Stimulated activated effector memory CD8-positive, alpha-beta T cell treated with anti-CD3 and anti-CD28 coated beads, Interleukin-12 subunit alpha, Interleukin-12 subunit beta, amount 100 ng/mL, for 72 hours (primary cell): Measurements from ENCODE around the gene EDEM2.
"Not testable (repeated sequence)": the region's sequence is repeated elsewhere in the genome, so short reads cannot be mapped to it uniquely, and the experiment has no call there.

Experiments used
- ATAC-seq: fragments of 150-1000 bp; cut with Tn5 transposase; 2 replicates; pipeline ENCODE4 v1.10.0; 2021
- DNase-seq, 2 donors: peaks; one replicate each; pipeline ENCODE4 v3.0.0; 2021 to 2022; ENCODE audit warnings: low spot score in 2 of 2
- H3K27ac Mint-ChIP-seq: one replicate; pipeline ENCODE4 v1.8.0; 2022; ENCODE audit warnings: mild to moderate bottlenecking, mixed read lengths
- H3K36me3 Mint-ChIP-seq: one replicate; pipeline ENCODE4 v1.8.0; 2022; ENCODE audit warnings: mild to moderate bottlenecking, mixed read lengths
- H3K4me1 Mint-ChIP-seq: one replicate; pipeline ENCODE4 v1.8.0; 2022; ENCODE audit warnings: mixed read lengths
- H3K4me3 Mint-ChIP-seq: one replicate; pipeline ENCODE4 v1.8.0; 2022; ENCODE audit warnings: mild to moderate bottlenecking, mixed read lengths
- H3K9me3 Mint-ChIP-seq: one replicate; pipeline ENCODE4 v1.8.0; 2022; ENCODE audit warnings: mixed read lengths

The EDEM2 gene

DNA sequence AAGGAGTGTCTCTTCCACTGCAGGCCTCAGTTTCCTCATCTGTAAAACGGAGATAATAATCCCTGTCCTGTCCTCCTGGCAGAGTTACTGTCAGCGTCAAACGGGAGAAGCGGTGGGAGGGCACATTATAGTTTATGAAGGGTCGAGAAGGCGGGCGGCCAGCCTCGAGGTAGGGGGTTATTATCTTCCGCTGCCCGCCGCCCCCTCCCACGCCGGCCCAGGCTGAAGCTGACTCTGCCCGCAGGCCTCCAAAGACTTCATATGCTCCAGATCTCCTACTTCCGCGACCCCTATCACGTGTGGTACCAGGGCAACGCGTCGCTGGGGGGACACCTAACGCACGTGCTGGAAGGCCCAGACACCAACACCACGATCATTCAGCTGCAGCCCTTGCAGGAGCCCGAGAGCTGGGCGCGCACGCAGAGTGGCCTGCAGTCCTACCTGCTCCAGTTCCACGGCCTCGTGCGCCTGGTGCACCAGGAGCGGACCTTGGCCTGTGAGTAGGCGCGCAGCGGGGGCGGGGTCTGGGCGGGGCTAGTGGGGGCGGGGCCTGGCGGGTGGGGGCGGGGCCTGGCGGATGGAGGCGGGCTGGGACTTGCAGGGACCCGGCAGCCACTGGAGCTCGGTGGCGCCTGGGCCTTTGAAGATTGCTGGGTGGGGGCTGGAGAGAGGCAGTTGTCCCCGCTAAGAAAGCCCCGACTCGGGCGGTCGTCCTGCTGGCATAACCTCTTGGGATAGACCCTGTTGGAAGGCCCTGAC is 27.5 kb upstream of the EDEM2 start:
- Mint-ChIP-seq H3K36me3 (peaks cover 17% of the 10 kb centered on the region), H3K4me1 (peaks cover 32% of the 10 kb centered on the region), H3K9me3 (no peaks in the 10 kb centered on the region), H3K27ac (no peak overlapping the region), H3K4me3 (no peak overlapping the region)
- DNase-seq (no peak), ATAC-seq (no peak)

DNA sequence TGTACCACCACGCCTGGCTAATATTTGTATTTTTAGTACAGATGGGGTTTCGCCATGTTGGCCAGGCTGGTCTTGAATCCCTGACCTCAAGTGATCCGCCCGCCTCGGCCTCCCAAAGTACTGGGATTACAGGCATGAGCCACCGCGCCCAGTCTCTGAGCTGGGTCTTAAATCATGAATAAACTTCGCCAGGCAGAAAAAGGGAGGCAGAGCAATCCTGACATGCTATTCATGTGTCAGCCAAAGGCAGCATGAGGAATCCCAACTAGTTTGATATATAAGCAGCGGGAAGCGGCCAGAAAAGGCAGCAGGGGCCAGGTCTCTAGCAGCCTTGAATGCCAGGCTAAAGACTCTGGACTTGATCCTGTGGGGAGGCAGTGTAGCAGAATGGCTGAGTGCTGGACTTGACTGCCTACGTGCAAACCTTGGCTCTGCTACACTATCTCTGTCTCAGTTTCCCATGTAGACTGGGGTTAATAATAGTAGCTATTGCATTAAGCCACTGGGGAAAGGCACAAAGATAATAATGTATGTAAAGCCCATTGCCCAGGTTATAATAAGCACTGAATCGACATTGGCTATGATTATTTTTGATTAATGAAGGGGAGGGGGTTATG is 26.5 kb upstream of the EDEM2 start:
- peaks cover 17% of the 10 kb centered on the region for H3K36me3 Mint-ChIP-seq

DNA sequence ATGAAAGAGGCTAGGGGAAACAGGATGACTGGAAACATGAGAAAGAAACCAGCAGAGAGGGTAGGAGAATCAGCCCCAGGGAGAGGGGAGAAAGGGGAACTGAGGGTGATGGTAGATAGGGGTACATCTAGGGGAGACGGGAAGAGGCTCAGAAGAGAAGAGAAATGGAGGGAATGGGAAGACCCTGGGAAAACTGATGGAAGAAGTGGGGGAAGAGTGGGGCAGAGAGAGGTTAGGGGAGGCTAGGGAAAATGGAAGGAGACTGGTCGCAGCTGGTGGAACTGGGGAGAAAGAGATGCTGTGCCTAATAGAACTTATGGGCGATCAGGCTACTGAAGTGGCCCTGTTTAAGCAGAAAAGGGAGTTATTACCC is 25.3 kb upstream of the EDEM2 start:
- Mint-ChIP-seq H3K4me1 (peaks cover 32% of the 10 kb centered on the region), H3K36me3 (peaks cover 10% of the 10 kb centered on the region), H3K27ac (peak overlapping the region; percentile 92), H3K9me3 (no peaks in the 10 kb centered on the region), H3K4me3 (peak overlapping the region; percentile 74)
- DNase-seq (no peak), ATAC-seq (no peak)

More for the DNA sequence above, 26.5 kb upstream of the EDEM2 start:
- H3K27ac Mint-ChIP-seq, result peak overlapping the region; percentile 92
- ATAC-seq (no peak), DNase-seq (no peak)
- H3K4me1 Mint-ChIP-seq, result peaks cover 32% of the 10 kb centered on the region
- H3K9me3 Mint-ChIP-seq, result no peaks in the 10 kb centered on the region
- no peak overlapping the region for H3K4me3 Mint-ChIP-seq

DNA sequence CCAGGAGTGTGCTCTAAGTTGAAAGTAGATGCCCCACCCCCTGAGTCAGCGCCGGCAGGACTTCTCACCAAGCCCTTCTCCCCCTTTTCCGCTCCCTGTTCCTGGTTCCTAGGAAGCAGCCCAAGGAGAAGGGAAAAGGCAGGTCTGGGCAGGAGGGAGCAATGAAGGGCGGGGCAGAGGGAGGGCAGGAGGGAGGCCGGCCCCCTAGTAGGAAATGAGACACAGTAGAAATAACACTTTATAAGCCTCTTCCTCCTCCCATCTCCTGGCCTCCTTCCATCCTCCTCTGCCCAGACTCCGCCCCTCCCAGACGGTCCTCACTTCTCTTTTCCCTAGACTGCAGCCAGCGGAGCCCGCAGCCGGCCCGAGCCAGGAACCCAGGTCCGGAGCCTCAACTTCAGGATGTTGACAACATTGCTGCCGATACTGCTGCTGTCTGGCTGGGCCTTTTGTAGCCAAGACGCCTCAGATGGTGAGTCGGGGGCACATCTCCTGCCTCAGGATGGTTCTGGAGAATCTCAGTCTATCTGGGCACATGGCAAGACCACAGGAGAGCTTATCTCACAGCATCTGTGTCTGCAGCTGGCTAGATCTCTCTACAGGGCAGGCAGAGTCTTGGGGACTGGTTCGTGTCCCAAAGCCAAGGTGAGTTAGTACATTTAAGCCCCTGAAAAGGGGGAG is 24.8 kb upstream of the EDEM2 start, which contains the start of gene PROCR:
Gene PROCR, plus strand, starts transcription at position 320 of the 681 bp plus-strand sequence. Its CDS starts 83 bp downstream, at position 403.
- DNase-seq (peak in 1 of 2 donors; percentile 57), ATAC-seq (peak; percentile 80)
- Mint-ChIP-seq H3K4me1 (peaks cover 32% of the 10 kb centered on the region), H3K4me3 (peak within 1 kb of the TSS; percentile 74), H3K27ac (peak within 1 kb of the TSS; percentile 92), H3K36me3 (peaks cover 8% of the 10 kb centered on the region), H3K9me3 (no peaks in the 10 kb centered on the region)

DNA sequence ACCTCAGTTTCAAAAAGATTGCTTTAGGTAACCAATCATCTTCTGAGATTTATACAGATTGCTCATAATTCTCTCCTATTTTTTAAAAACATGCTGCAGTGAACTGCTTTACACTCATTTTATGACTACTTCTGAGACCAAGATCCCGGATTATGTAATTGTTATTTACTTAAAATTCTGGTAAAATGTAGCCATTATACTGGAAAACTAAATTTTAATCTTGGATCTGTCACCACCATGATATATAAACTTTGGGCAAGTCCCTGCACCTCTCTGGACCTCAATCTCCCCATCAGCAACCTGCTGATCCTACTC is 24.3 kb upstream of the EDEM2 start:
- peaks cover 8% of the 10 kb centered on the region for H3K36me3 Mint-ChIP-seq

DNA sequence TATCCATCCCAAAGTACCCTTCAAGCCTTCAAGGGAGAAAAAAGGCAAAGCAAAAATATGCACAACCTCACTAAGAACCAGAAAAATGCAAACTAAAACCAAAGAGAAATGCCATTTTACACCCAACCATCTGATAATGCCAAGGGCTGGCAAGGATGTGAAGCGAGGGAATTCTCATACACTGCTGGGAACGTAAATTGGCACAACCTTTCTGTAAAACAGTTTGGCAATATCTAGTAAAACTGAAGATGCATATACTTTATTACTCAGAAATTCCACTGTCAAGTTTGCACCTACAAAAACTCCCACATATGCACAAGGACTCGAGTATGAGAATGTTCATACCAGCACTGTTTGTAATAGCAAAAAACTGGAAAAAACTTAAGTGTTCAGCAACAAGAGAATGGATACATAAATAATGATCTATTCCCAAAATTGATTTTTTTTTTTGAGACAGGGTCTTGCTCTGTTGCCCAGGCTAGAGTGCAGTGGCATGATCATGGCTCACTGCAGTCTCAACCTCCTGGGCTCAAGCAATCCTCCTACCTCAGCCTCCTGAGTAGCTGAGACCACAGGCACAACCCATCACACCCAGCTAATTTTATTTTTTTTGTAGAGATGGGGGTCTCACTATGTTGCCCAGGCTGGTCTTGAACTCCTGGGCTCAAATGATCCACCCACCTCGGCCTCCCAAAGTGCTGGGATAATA is 21.7 kb upstream of the EDEM2 start:
- H3K27ac Mint-ChIP-seq, H3K4me3 Mint-ChIP-seq, H3K9me3 Mint-ChIP-seq, DNase-seq, ATAC-seq, H3K36me3 Mint-ChIP-seq: not testable (repeated sequence)
- H3K4me1 Mint-ChIP-seq, result peaks cover 24% of the 10 kb centered on the region

More for the DNA sequence above, 24.3 kb upstream of the EDEM2 start:
- DNase-seq (no peak), ATAC-seq (no peak)
- peaks cover 32% of the 10 kb centered on the region for H3K4me1 Mint-ChIP-seq
- H3K27ac Mint-ChIP-seq, result peak overlapping the region; percentile 92
- H3K9me3 Mint-ChIP-seq, result no peaks in the 10 kb centered on the region
- H3K4me3 Mint-ChIP-seq, result peak overlapping the region; percentile 74

DNA sequence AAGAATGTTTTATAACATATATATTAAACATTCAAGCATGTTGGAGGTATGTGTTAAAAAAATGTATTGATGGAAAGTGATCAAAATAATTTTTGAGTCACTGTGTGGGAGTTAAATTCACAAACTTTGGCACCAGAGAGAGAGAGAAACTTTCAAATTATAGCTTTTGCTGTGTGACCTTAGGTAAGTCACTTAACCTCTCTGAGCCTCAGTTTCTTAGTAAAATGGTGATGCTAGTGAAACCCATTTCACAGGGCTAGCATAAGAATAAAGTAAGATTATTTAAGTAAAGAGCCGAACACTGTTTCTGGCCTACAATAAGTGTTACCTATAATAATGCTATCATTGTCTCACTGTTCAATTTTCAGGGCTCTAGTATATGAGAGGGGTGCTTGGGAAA is 20.7 kb upstream of the EDEM2 start:
- ATAC-seq (no peak), DNase-seq (no peak)
- H3K9me3 Mint-ChIP-seq, result no peaks in the 10 kb centered on the region
- no peak overlapping the region for H3K27ac Mint-ChIP-seq
- H3K36me3 Mint-ChIP-seq, result no peaks in the 10 kb centered on the region
- peaks cover 19% of the 10 kb centered on the region for H3K4me1 Mint-ChIP-seq
- H3K4me3 Mint-ChIP-seq, result no peak overlapping the region

DNA sequence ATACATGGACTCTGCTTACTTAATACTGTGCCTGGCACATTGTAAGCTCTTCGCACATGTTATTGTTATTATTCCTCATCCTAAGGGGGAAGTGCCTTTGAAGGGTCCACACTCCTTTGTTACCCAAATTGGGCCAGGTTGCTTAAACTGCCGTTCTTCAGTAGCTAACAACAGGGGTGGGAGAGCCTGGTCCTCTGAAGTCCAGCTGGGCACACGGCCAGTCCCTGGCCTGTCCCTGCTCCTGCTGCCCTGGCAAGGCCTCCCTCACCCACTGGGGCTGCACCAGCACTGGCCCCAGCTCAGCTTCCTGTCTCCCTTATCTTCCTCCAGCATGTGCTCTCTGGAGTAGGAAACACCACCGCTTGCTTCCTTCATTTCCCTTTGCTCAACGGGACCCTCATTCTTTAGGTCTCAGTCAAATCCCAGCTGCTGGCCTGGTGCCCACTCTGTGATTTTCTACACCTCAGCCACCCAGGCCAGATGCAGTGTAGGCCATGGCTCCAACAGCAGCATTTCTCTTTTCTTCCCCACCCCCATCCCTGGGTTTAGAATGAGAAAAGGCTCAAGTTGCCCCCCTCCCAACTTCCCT is 19.2 kb upstream of the EDEM2 start:
- Mint-ChIP-seq H3K4me1 (peaks cover 19% of the 10 kb centered on the region), H3K36me3 (no peaks in the 10 kb centered on the region), H3K4me3 (no peak overlapping the region), H3K27ac (peak overlapping the region; percentile 79), H3K9me3 (no peaks in the 10 kb centered on the region)
- no peak for ATAC-seq
- no peak for DNase-seq

DNA sequence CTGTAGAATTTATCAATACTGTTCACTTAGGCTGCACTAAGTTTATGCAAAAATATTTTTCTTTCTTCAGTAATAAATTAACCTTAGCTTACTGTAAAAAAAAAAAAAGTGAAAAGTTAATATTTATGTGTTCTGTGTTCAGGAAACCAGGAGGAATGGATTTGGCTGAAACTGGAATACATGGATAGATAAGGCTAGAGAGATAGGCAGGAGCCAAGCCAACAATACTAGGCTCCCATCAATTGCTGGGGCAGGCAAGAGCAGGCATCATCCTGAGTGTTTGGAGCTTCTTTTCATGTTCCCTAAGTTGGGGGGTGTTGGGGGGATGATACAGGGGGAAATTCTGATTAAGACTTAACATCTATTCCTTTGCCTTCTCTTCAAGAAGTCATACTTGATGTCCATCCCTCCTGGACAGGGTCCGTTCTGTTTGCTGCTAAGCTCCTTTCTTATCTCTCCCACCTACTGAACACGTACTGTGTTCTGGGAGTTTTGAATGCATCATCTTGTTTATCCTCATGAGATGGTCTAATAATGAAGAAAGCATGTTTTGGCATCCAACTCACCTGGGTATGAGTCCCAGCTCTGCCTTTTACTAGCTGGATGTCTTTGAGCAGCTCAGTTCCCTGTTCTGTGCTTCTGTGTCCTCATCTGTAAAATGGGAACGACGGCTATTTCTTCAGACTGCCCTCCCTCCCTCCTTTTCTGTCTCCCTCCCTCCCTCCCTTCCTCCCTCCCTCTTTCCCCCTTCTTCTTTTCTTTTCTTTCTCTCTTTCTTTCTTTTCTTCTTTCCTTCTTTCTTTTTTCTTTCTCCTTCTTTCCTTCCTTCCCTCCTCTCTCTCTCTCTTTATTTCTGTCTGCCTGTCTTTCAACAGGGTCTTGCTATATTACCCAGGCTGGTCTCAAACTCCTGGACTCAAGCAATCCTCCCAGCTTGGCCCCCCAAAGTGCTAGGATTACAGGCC is 18.4 kb upstream of the EDEM2 start:
- H3K9me3 Mint-ChIP-seq, result no peaks in the 10 kb centered on the region
- peak overlapping the region; percentile 79 for H3K27ac Mint-ChIP-seq
- H3K4me3 Mint-ChIP-seq, result no peak overlapping the region
- no peaks in the 10 kb centered on the region for H3K36me3 Mint-ChIP-seq
- ATAC-seq (no peak), DNase-seq (no peak)
- H3K4me1 Mint-ChIP-seq, result peaks cover 23% of the 10 kb centered on the region

DNA sequence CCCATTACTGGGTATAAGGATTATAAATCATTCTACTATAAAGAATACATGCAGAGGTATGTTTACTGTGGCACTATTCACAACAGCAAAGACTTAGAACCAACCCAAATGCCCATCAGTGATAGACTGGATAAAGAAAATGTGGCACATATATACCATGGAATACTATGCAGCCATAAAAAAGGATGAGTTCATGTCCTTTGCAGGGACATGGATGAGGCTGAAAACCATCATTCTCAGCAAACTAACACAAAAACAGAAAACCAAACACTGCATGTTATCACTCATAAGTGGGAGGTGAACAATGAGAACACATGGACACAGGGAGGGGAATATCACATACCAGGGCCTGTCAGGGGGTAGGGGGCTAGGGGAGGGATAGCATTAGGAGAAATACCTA is 17.4 kb upstream of the EDEM2 start:
- not testable (repeated sequence) for H3K27ac Mint-ChIP-seq, ATAC-seq, H3K9me3 Mint-ChIP-seq, H3K4me3 Mint-ChIP-seq, H3K36me3 Mint-ChIP-seq, DNase-seq
- peaks cover 25% of the 10 kb centered on the region for H3K4me1 Mint-ChIP-seq

DNA sequence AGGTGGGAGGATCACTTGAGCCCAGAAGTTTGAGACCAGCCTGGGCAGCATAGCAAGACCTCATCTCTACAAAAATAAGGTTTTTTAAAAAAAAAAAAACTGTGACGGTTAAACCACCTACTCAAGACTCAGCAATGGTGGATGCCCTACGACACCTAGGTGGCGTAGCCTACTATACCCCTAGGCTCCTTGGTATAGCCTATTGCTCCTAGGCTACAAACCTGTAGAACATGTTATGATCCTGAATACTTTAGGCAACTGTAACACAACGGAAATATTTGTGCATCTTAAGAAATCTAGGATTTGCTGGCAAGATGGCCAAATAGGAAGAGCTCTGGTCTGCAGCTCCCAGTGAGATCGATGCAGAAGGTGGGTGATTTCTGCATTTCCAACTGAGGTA is 13.2 kb upstream of the EDEM2 start:
- Mint-ChIP-seq H3K4me1 (peaks cover 25% of the 10 kb centered on the region), H3K27ac (peak overlapping the region; percentile 91)
- not testable (repeated sequence) for H3K36me3 Mint-ChIP-seq, H3K9me3 Mint-ChIP-seq, ATAC-seq, H3K4me3 Mint-ChIP-seq, DNase-seq

DNA sequence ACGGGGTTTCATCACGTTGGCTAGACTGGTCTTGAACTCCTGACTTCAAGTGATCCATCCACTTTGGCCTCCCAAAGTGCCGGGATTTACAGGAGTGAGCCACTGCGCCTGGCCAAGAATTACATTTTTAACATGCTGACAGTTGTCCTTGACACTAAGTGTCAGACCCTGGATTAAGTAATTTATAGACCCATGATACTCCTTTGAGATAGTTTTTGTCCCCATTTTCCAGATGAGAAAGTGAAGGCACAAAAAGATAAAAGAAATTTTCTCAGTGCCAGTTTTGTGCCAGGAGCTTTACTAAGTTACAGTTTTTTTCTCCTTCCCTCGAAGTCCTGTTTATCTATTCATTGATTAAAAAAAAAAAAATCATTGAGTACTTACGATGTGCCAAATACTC is 9.8 kb upstream of the EDEM2 start:
- no peak overlapping the region for H3K27ac Mint-ChIP-seq
- ATAC-seq, result no peak
- H3K36me3 Mint-ChIP-seq, result no peaks in the 10 kb centered on the region
- H3K4me1 Mint-ChIP-seq, result peaks cover 14% of the 10 kb centered on the region
- DNase-seq, result no peak
- no peaks in the 10 kb centered on the region for H3K9me3 Mint-ChIP-seq
- H3K4me3 Mint-ChIP-seq, result no peak overlapping the region

DNA sequence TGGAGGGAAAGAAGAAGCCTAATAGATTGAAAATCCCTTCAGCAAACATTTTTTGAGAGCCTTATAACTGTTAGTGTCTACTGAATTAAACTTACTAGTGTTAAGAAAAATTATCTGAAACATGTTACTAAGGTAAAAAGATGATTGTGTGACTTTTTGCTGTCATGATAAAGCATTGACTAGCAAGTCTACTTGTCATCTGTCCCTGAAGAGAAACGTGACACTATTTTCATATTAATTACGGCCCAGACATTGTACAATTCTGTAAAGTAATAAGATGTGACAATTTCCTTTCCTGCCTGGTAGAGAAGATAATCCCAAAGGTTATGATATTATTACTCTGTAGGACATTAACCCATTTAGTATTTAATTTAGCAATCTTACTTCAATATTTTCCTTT is 8.8 kb upstream of the EDEM2 start:
- Mint-ChIP-seq H3K36me3 (no peaks in the 10 kb centered on the region), H3K4me1 (peaks cover 5% of the 10 kb centered on the region), H3K9me3 (no peaks in the 10 kb centered on the region), H3K27ac (no peak overlapping the region), H3K4me3 (no peak overlapping the region)
- DNase-seq, result no peak
- ATAC-seq, result no peak

DNA sequence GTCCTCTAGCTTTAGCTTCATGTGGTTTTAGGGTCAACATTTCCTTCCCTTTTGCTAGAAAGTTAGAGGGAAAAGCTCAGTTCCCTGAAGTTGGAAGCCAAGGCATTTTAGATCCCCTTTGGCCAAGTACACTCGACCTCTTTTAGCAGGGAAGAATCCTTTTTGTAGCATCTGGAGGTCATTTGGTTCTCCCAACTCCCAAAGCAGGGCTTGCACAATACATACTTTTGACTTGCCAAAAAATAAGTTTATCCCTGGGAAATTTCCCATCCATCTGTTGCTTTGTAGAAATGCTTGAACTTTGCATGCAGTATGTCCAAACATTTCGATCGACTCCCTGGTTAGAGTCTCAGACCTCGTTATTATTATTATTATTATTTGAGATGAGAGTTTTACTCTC is 4.6 kb upstream of the EDEM2 start:
- Mint-ChIP-seq H3K9me3 (no peaks in the 10 kb centered on the region), H3K27ac (no peak overlapping the region), H3K4me3 (no peak overlapping the region), H3K4me1 (peaks cover 12% of the 10 kb centered on the region), H3K36me3 (peaks cover 10% of the 10 kb centered on the region)
- DNase-seq (no peak), ATAC-seq (no peak)
